T-cell (primary cell): ENCODE results near the gene TLX3. TPM values are rescaled to one million over a fixed set of nuclear protein-coding genes. Genes with fewer than 3 reads are reported as not detected.

Source experiments
- ATAC-seq, 4 experiments: fragments of 200-7000 bp in 3 of 4; fragments of 150-1000 bp in 1 of 4; cut with Tn5 transposase; replicated peaks in 1 of 4; 1 replicate in 3 of 4; 2 replicates in 1 of 4; pipeline ENCODE4 v1.10.0; 2021; ENCODE audit warnings: moderate library complexity in 3 of 4, mild to moderate bottlenecking in 2 of 4, moderate number of reproducible peaks in 1 of 4
- CTCF ChIA-PET, 2 donors: fragments of 300-600 bp; sonication (Branson Sonifier 250); formaldehyde crosslinking; loops; one replicate each; lab custom pipeline; 2022; ENCODE audit warnings: antibody characterized with exemption in 2 of 2; lab: Charles Lee
- POLR2A ChIA-PET, 2 donors: fragments of 300-600 bp; sonication (Branson Sonifier 250); formaldehyde crosslinking; loops; one replicate each; lab custom pipeline; 2022; ENCODE audit warnings: antibody characterized with exemption in 2 of 2; lab: Charles Lee
- DNase-seq, 35 experiments: peaks; one replicate each; pipeline versions ENCODE4 v3.0.0 to v3.0.0-alpha.2; 2013 to 2023
- H3K27ac ChIP-seq: one replicate; pipeline ENCODE4 v1.5.1; 2013; ENCODE audit warnings: low read length
- H3K27me3 ChIP-seq, 2 experiments: replicated peaks in 1 of 2; 1 replicate in 1 of 2; 2 replicates in 1 of 2; pipeline versions ENCODE4 v1.6.1 to v1.7.0; 2013; ENCODE audit warnings: low read length in 1 of 2, mixed read lengths in 1 of 2; ENCODE audit not compliant: control insufficient read depth in 2 of 2, insufficient read depth in 2 of 2; ENCODE audit errors: extremely low read depth in 1 of 2
- H3K36me3 ChIP-seq, 2 donors: 1 replicate in 1 of 2; 2 replicates in 1 of 2; pipeline versions ENCODE4 v1.6.1 to v1.7.0; 2013; ENCODE audit warnings: low read length in 1 of 2; ENCODE audit not compliant: control insufficient read depth in 2 of 2, insufficient read depth in 1 of 2; ENCODE audit errors: extremely low read depth in 1 of 2
- H3K4me1 ChIP-seq, 2 experiments: 1 replicate in 1 of 2; 2 replicates in 1 of 2; pipeline versions ENCODE4 v1.6.1 to v1.7.0; 2013; ENCODE audit warnings: low read length in 2 of 2, mixed read lengths in 1 of 2; ENCODE audit not compliant: insufficient read depth in 2 of 2, control insufficient read depth in 1 of 2; ENCODE audit errors: extremely low read depth in 1 of 2
- H3K4me3 ChIP-seq, 2 donors: 1 replicate in 1 of 2; 2 replicates in 1 of 2; pipeline versions ENCODE4 v1.5.1 to v1.7.0; 2013; ENCODE audit warnings: mild to moderate bottlenecking in 2 of 2, low read length in 1 of 2, moderate library complexity in 1 of 2; ENCODE audit not compliant: control insufficient read depth in 1 of 2; ENCODE audit errors: extremely low read depth in 1 of 2
- H3K9me3 ChIP-seq: 2 replicates; pipeline ENCODE4 v1.7.0; 2013
- H3K27ac Mint-ChIP-seq, 2 donors: one replicate each; pipeline ENCODE4 v1.8.0; 2020 to 2021; ENCODE audit warnings: mild to moderate bottlenecking in 2 of 2, mixed read lengths in 2 of 2
- H3K27me3 Mint-ChIP-seq, 2 donors: one replicate each; pipeline ENCODE4 v1.8.0; 2021 to 2022; ENCODE audit warnings: mixed read lengths in 2 of 2
- H3K36me3 Mint-ChIP-seq: one replicate; pipeline ENCODE4 v1.8.0; 2021; ENCODE audit warnings: mixed read lengths
- H3K4me1 Mint-ChIP-seq, 3 donors: one replicate each; pipeline ENCODE4 v1.8.0; 2020 to 2022; ENCODE audit warnings: mixed read lengths in 3 of 3, mild to moderate bottlenecking in 1 of 3
- H3K4me3 Mint-ChIP-seq, 3 donors: one replicate each; pipeline ENCODE4 v1.8.0; 2020 to 2022; ENCODE audit warnings: mild to moderate bottlenecking in 3 of 3, mixed read lengths in 3 of 3, moderate library complexity in 3 of 3
- H3K9me3 Mint-ChIP-seq, 3 donors: one replicate each; pipeline ENCODE4 v1.8.0; 2020 to 2022; ENCODE audit warnings: mixed read lengths in 3 of 3
- WGBS: methylation state at CpG from one replicate; pipeline ENCODE4 v1.1.5; 2013; ENCODE audit warnings: missing lambda C conversion rate; ENCODE audit not compliant: insufficient coverage; 5-methylcytosine and 5-hydroxymethylcytosine counted together
- total RNA-seq, 35 experiments: library from RNA in 6 of 35; stranded (reverse) in 6 of 35; fragments of 120-200 nt in 1 of 35; gene quantifications; one replicate each; pipeline versions ENCODE4 v1.2.1 to v1.2.4 and lab custom pipeline; 2013 to 2026

Gene TLX3
- total RNA-seq, 5 donors from 2014 or later (not counting 1 experiment from before 2014, with no cell fraction given) = not detected

GRCh38 chr5:171318026-171318425 lies 9.0 kb downstream of the TLX3 start:
- H3K4me3 ChIP-seq = no peak overlapping the region
- peaks cover 70 to 92% of the 10 kb centered on the region in 2 donors for H3K27me3 Mint-ChIP-seq
- H3K36me3 ChIP-seq = no peaks in the 10 kb centered on the region
- no peaks in the 10 kb centered on the region for H3K9me3 Mint-ChIP-seq
- H3K27me3 ChIP-seq = peaks cover 26 to 77% of the 10 kb centered on the region in 2 experiments
- H3K27ac Mint-ChIP-seq = no peak overlapping the region
- H3K36me3 Mint-ChIP-seq = no peaks in the 10 kb centered on the region
- H3K4me1 ChIP-seq = peaks cover 0 to 25% of the 10 kb centered on the region in 2 experiments
- no peak for DNase-seq
- H3K9me3 ChIP-seq = no peaks in the 10 kb centered on the region
- H3K27ac ChIP-seq = no peak overlapping the region
- no peak overlapping the region for H3K4me3 Mint-ChIP-seq
- no peak for ATAC-seq
- H3K4me1 Mint-ChIP-seq = peaks cover 19% of the 10 kb centered on the region in 3 donors
- ChIA-PET POLR2A (no interaction called here), CTCF (interaction anchor here in 1 of 2 donors (0.6 kb wide), 1 partner anchor 892 kb away, joined by 4 read pairs; no protein-coding TSS in a partner anchor)
- 9% methylated on average over 4 of the region's 9 CpGs for WGBS

- Histone ChIP-seq H3K27me3 (peaks cover 29 to 70% of the 10 kb centered on the region in 2 experiments), H3K27ac (no peak overlapping the region), H3K4me1 (peaks cover 0 to 5% of the 10 kb centered on the region in 2 experiments), H3K36me3 (no peaks in the 10 kb centered on the region), H3K9me3 (no peaks in the 10 kb centered on the region), H3K4me3 (no peak overlapping the region)
- 91% methylated on average over 3 of the region's 7 CpGs for WGBS
- ChIA-PET POLR2A (interaction anchor here in 1 of 2 donors (0.6 kb wide), 1 partner anchor 78 kb away, joined by 5 read pairs; no protein-coding TSS in a partner anchor), CTCF (no interaction called here)
- Mint-ChIP-seq H3K4me1 (peaks cover 0 to 4% (median 3%) of the 10 kb centered on the region in 3 donors), H3K27ac (no peak overlapping the region), H3K36me3 (no peaks in the 10 kb centered on the region), H3K27me3 (peaks cover 62 to 89% of the 10 kb centered on the region in 2 donors), H3K9me3 (no peaks in the 10 kb centered on the region), H3K4me3 (no peak overlapping the region)
- ATAC-seq (no peak), DNase-seq (no peak)
These were observed 12.4 kb downstream of the TLX3 start for GRCh38 chr5:171321447-171321846.

- no peaks in the 10 kb centered on the region for H3K9me3 Mint-ChIP-seq
- Histone ChIP-seq H3K36me3 (no peaks in the 10 kb centered on the region), H3K27ac (no peak overlapping the region), H3K4me3 (no peak overlapping the region), H3K9me3 (no peaks in the 10 kb centered on the region), H3K27me3 (peaks cover 24 to 62% of the 10 kb centered on the region in 2 experiments), H3K4me1 (no peaks in the 10 kb centered on the region)
- ChIA-PET POLR2A (no interaction called here), CTCF (no interaction called here)
- H3K4me3 Mint-ChIP-seq = no peak overlapping the region
- ATAC-seq (no peak), DNase-seq (no peak)
- WGBS = no CpG with 5 or more reads among the region's 5 CpGs
- no peaks in the 10 kb centered on the region for H3K36me3 Mint-ChIP-seq
- no peaks in the 10 kb centered on the region for H3K4me1 Mint-ChIP-seq
- H3K27me3 Mint-ChIP-seq = peaks cover 55 to 81% of the 10 kb centered on the region in 2 donors
- H3K27ac Mint-ChIP-seq = no peak overlapping the region
These were observed 13.5 kb downstream of the TLX3 start for GRCh38 chr5:171322527-171322926.

GRCh38 chr5:171323007-171323406 lies 14.0 kb downstream of the TLX3 start:
- Histone ChIP-seq H3K36me3 (no peaks in the 10 kb centered on the region), H3K9me3 (no peaks in the 10 kb centered on the region), H3K4me1 (no peaks in the 10 kb centered on the region), H3K27me3 (peaks cover 21 to 58% of the 10 kb centered on the region in 2 experiments), H3K4me3 (no peak overlapping the region), H3K27ac (no peak overlapping the region)
- Mint-ChIP-seq H3K36me3 (no peaks in the 10 kb centered on the region), H3K27me3 (peaks cover 55 to 81% of the 10 kb centered on the region in 2 donors), H3K4me3 (no peak overlapping the region), H3K4me1 (no peaks in the 10 kb centered on the region), H3K9me3 (no peaks in the 10 kb centered on the region), H3K27ac (no peak overlapping the region)
- ChIA-PET POLR2A (no interaction called here), CTCF (no interaction called here)
- DNase-seq (no peak), ATAC-seq (no peak)
- 55% methylated on average over 1 of the region's 3 CpGs for WGBS

- ATAC-seq = no peak
- no peak overlapping the region for H3K27ac Mint-ChIP-seq
- H3K27me3 ChIP-seq = peaks cover 16 to 47% of the 10 kb centered on the region in 2 experiments
These were observed 15.0 kb downstream of the TLX3 start for GRCh38 chr5:171323806-171324632.

GRCh38 chr5:171330021-171330420 lies 21.0 kb downstream of the TLX3 start:
- Histone ChIP-seq H3K4me1 (no peaks in the 10 kb centered on the region), H3K27ac (no peak overlapping the region), H3K9me3 (no peaks in the 10 kb centered on the region), H3K36me3 (no peaks in the 10 kb centered on the region), H3K27me3 (peaks cover 0 to 30% of the 10 kb centered on the region in 2 experiments), H3K4me3 (no peak overlapping the region)
- Mint-ChIP-seq H3K4me3 (no peak overlapping the region), H3K36me3 (no peaks in the 10 kb centered on the region), H3K4me1 (no peaks in the 10 kb centered on the region), H3K27me3 (peaks cover 38 to 46% of the 10 kb centered on the region in 2 donors), H3K9me3 (no peaks in the 10 kb centered on the region), H3K27ac (no peak overlapping the region)
- 96% methylated on average over 4 of the region's 8 CpGs for WGBS
- ATAC-seq (no peak), DNase-seq (no peak)
- CTCF ChIA-PET = no interaction called here
- POLR2A ChIA-PET = no interaction called here

More at GRCh38 chr5:171323806-171324632, 15.0 kb downstream of the TLX3 start:
- DNase-seq = no peak
- Mint-ChIP-seq H3K36me3 (no peaks in the 10 kb centered on the region), H3K4me1 (no peaks in the 10 kb centered on the region), H3K27me3 (peaks cover 55 to 77% of the 10 kb centered on the region in 2 donors), H3K4me3 (no peak overlapping the region), H3K9me3 (no peaks in the 10 kb centered on the region)
- no peaks in the 10 kb centered on the region for H3K36me3 ChIP-seq
- H3K4me1 ChIP-seq = no peaks in the 10 kb centered on the region
- ChIA-PET CTCF (interaction anchor here in 1 of 2 donors (0.6 kb wide), 1 partner anchor 1187 kb away, joined by 3 read pairs; no protein-coding TSS in a partner anchor), POLR2A (no interaction called here)
- 54% methylated on average over 12 of the region's 20 CpGs for WGBS
- H3K9me3 ChIP-seq = no peaks in the 10 kb centered on the region
- H3K27ac ChIP-seq = no peak overlapping the region
- no peak overlapping the region for H3K4me3 ChIP-seq
